Measurements from ENCODE around the gene LAMA5.
A peak's percentile ranks its signal among the peaks of the same experiment; 100 is the strongest.

The LAMA5 gene

GRCh38 chr20:62267543-62267942 is 99.6 kb downstream of the LAMA5 start:
- no peak for DNase-seq (ENCODE audit: low read depth)

- DNase-seq (ENCODE audit: low read depth) = no peak
Measured at GRCh38 chr20:62266851-62267250, 100.3 kb downstream of the LAMA5 start.

- peak; percentile 9 for DNase-seq (ENCODE audit: low read depth)
Measured at GRCh38 chr20:62266340-62266739, 100.8 kb downstream of the LAMA5 start.

- DNase-seq (ENCODE audit: low read depth) = no peak
Measured at GRCh38 chr20:62265365-62265764, 101.7 kb downstream of the LAMA5 start.

- DNase-seq (ENCODE audit: low read depth) = no peak
Measured at GRCh38 chr20:62263396-62263795, 103.7 kb downstream of the LAMA5 start.

- DNase-seq (ENCODE audit: low read depth) = no peak
Measured at GRCh38 chr20:62262064-62262463, 105.0 kb downstream of the LAMA5 start.

GRCh38 chr20:62259294-62259565 is 107.9 kb downstream of the LAMA5 start:
- DNase-seq (ENCODE audit: low read depth) = no peak

All from ELR (cell line).